HCT116 (cell line): Measurements from ENCODE around the gene TAGLN. TPM values are rescaled to one million over a fixed set of nuclear protein-coding genes. Genes with fewer than 3 reads are reported as not detected.

Experiments
- ATAC-seq: fragments of 200-7000 bp; cut with Tn5 transposase; 2 replicates; pipeline ENCODE4 v1.9.1; 2020; ENCODE audit warnings: mild to moderate bottlenecking, moderate library complexity
- BruUV-seq: library from RNA; stranded (reverse); fragments of 400-500 nt; replicated peaks from 2 replicates; lab custom pipeline; 2021; lab: Mats Ljungman, UMichigan
- CTCF ChIA-PET: fragments of 300-600 bp; sonication (Branson Sonifier 250); formaldehyde crosslinking; loops from one replicate; lab custom pipeline; 2021; ENCODE audit warnings: antibody characterized with exemption; lab: Charles Lee
- POLR2A ChIA-PET: fragments of 300-600, 350-600 bp; sonication (Branson Sonifier 250); formaldehyde crosslinking; loops from one replicate; lab custom pipeline; 2021; ENCODE audit warnings: antibody characterized with exemption; lab: Charles Lee
- RAD21 ChIA-PET, 2 experiments: fragments of 300-600 bp; sonication (Branson Sonifier 250); formaldehyde crosslinking; loops; one replicate each; lab custom pipeline; 2023; ENCODE audit warnings: low total read pairs in 2 of 2; ENCODE audit not compliant: uncharacterized antibody in 2 of 2, unreplicated experiment in 2 of 2, low non-redundant PET in 1 of 2; lab: Charles Lee
- DNase-seq: peaks from one replicate; pipeline ENCODE4 v3.0.0-alpha.2; 2010; ENCODE audit warnings: low read depth, low spot score
- H2AFZ ChIP-seq: fragments of 200-600 bp; shearing (Covaris generic), sonication (generic); 2 replicates; pipeline ENCODE4 v1.6.1; 2017; ENCODE audit warnings: low read depth, mixed run types, mixed read lengths, antibody characterized with exemption, low read length; ENCODE audit not compliant: poor library complexity, severe bottlenecking
- H3K27ac ChIP-seq: 2 replicates; pipeline ENCODE4 v1.5.1; 2012; ENCODE audit warnings: low read depth, low read length
- H3K27me3 ChIP-seq: fragments of 200-600 bp; sonication (generic); 2 replicates; pipeline ENCODE4 v1.6.1; 2016; ENCODE audit warnings: mixed run types, low read length, mixed read lengths; ENCODE audit not compliant: insufficient read depth
- H3K36me3 ChIP-seq, 2 experiments: fragments of 200-500 bp in 1 of 2; fragments of 200-600 bp in 1 of 2; sonication (Bioruptor generic) in 1 of 2; sonication (generic) in 1 of 2; 2 replicates each; pipeline versions ENCODE4 v1.5.1 to v1.6.1; 2014 to 2016; ENCODE audit warnings: low read length in 2 of 2, inconsistent platforms in 1 of 2, mixed read lengths in 1 of 2, mixed run types in 1 of 2; ENCODE audit not compliant: insufficient read depth in 2 of 2, control insufficient read depth in 1 of 2
- H3K4me1 ChIP-seq, 2 experiments: fragments of 200-600 bp in 1 of 2; sonication (generic) in 1 of 2; 2 replicates each; pipeline versions ENCODE4 v1.5.1 to v1.6.1; 2012 to 2017; ENCODE audit warnings: low read length in 2 of 2, inconsistent platforms in 1 of 2, mild to moderate bottlenecking in 1 of 2, mixed read lengths in 1 of 2, mixed run types in 1 of 2, moderate library complexity in 1 of 2; ENCODE audit not compliant: insufficient read depth in 2 of 2, control insufficient read depth in 1 of 2
- H3K4me2 ChIP-seq: fragments of 200-600 bp; sonication (generic); 2 replicates; pipeline ENCODE4 v1.6.1; 2017; ENCODE audit warnings: mixed run types, low read length, mixed read lengths
- H3K4me3 ChIP-seq, 2 experiments: fragments of 200-600 bp in 1 of 2; sonication (generic) in 1 of 2; replicated peaks in 1 of 2; 2 replicates each; pipeline ENCODE4 v1.5.1; 2011 to 2016; ENCODE audit warnings: low read length in 2 of 2, control low read depth in 1 of 2, low read depth in 1 of 2, mild to moderate bottlenecking in 1 of 2, mixed read lengths in 1 of 2, mixed run types in 1 of 2
- H3K79me2 ChIP-seq: fragments of 200-600 bp; sonication (generic); 2 replicates; pipeline ENCODE4 v1.6.1; 2017; ENCODE audit warnings: mild to moderate bottlenecking, mixed run types, low read length, moderate library complexity, mixed read lengths; ENCODE audit not compliant: insufficient read depth
- H3K9ac ChIP-seq: fragments of 200-600 bp; sonication (generic); 2 replicates; pipeline ENCODE4 v1.6.1; 2016; ENCODE audit warnings: low read length, mixed read lengths
- H3K9me2 ChIP-seq: fragments of 200-600 bp; sonication (generic), shearing (Covaris generic); 2 replicates; pipeline ENCODE4 v1.6.1; 2017; ENCODE audit warnings: mixed run types, mild to moderate bottlenecking, moderate library complexity; ENCODE audit not compliant: insufficient read depth
- H3K9me3 ChIP-seq, 2 experiments: fragments of 200-500 bp in 1 of 2; fragments of 200-600 bp in 1 of 2; sonication (Bioruptor generic) in 1 of 2; sonication (generic) in 1 of 2; 2 replicates each; pipeline ENCODE4 v1.6.1; 2014 to 2017; ENCODE audit warnings: low read length in 2 of 2, mixed read lengths in 2 of 2, inconsistent platforms in 1 of 2, low read depth in 1 of 2, mild to moderate bottlenecking in 1 of 2, mixed run types in 1 of 2, moderate library complexity in 1 of 2; ENCODE audit not compliant: control insufficient read depth in 1 of 2, insufficient read depth in 1 of 2
- H4K20me1 ChIP-seq: fragments of 200-600 bp; sonication (generic), shearing (Covaris generic); 2 replicates; pipeline ENCODE4 v1.6.1; 2017; ENCODE audit warnings: mixed run types, mild to moderate bottlenecking, moderate library complexity; ENCODE audit not compliant: insufficient read depth
- CBX3 ChIP-seq: IDR thresholded peaks from 2 replicates; pipeline ENCODE4 v1.6.1; 2012; ENCODE audit warnings: low read depth
- CEBPB ChIP-seq: IDR thresholded peaks from 2 replicates; pipeline ENCODE4 v1.6.1; 2012; ENCODE audit warnings: low read depth
- CTCF ChIP-seq, 3 experiments: fragments of 200-600 bp in 1 of 3; sonication (generic) in 1 of 3; IDR thresholded peaks in 2 of 3; conservative IDR thresholded peaks in 1 of 3; 2 replicates each; pipeline ENCODE4 v1.5.1; 2012 to 2017; ENCODE audit warnings: low read depth in 2 of 3, low read length in 2 of 3, antibody characterized with exemption in 1 of 3, borderline replicate concordance in 1 of 3, control low read depth in 1 of 3, mild to moderate bottlenecking in 1 of 3, mixed read lengths in 1 of 3, mixed run types in 1 of 3, moderate library complexity in 1 of 3; ENCODE audit not compliant: insufficient read depth in 1 of 3
- ELF1 ChIP-seq: IDR thresholded peaks from 2 replicates; pipeline ENCODE4 v1.6.1; 2012; ENCODE audit warnings: low read depth, borderline replicate concordance
- EZH2 ChIP-seq: fragments of 200-600 bp; sonication (generic); IDR thresholded peaks from 2 replicates; pipeline ENCODE4 v1.6.1; 2017; ENCODE audit warnings: antibody characterized with exemption, mixed run types
- EZH2phosphoT487 ChIP-seq: fragments of 200-600 bp; IDR thresholded peaks from 2 replicates; pipeline ENCODE4 v1.6.1; 2018; ENCODE audit warnings: antibody characterized with exemption, borderline replicate concordance
- FOSL1 ChIP-seq: IDR thresholded peaks from 2 replicates; pipeline ENCODE4 v1.6.1; 2012; ENCODE audit warnings: low read depth
- JUND ChIP-seq: IDR thresholded peaks from 2 replicates; pipeline ENCODE4 v1.6.1; 2012
- POLR2A ChIP-seq: IDR thresholded peaks from 2 replicates; pipeline ENCODE4 v1.7.0; 2011; ENCODE audit warnings: borderline replicate concordance; ENCODE audit not compliant: insufficient read depth, insufficient read length; ENCODE audit errors: extremely low read depth
- RAD21 ChIP-seq: IDR thresholded peaks from 2 replicates; pipeline ENCODE4 v1.6.1; 2012; ENCODE audit warnings: low read depth, mild to moderate bottlenecking
- REST ChIP-seq: IDR thresholded peaks from 2 replicates; pipeline ENCODE4 v1.6.1; 2012; ENCODE audit warnings: low read depth
- SIN3A ChIP-seq: IDR thresholded peaks from 2 replicates; pipeline ENCODE4 v1.6.1; 2012; ENCODE audit warnings: low read depth
- TCF7L2 ChIP-seq: IDR thresholded peaks from 2 replicates; pipeline ENCODE4 v1.7.0; 2011; ENCODE audit warnings: borderline replicate concordance, inconsistent platforms; ENCODE audit not compliant: insufficient read depth, insufficient read length; ENCODE audit errors: extremely low read depth
- YY1 ChIP-seq: IDR thresholded peaks from 2 replicates; pipeline ENCODE4 v1.6.1; 2011; ENCODE audit warnings: low read length, low read depth, moderate library complexity, mild to moderate bottlenecking; ENCODE audit not compliant: insufficient replicate concordance; ENCODE audit errors: extremely low read depth
- ZBTB33 ChIP-seq: IDR thresholded peaks from 2 replicates; pipeline ENCODE4 v1.6.1; 2011; ENCODE audit warnings: mild to moderate bottlenecking, low read length, moderate library complexity; ENCODE audit not compliant: insufficient replicate concordance; ENCODE audit errors: extremely low read depth
- ZFX ChIP-seq: fragments of 450-650 bp; IDR thresholded peaks from 2 replicates; pipeline ENCODE4 v1.6.1; 2017
- ZNF274 ChIP-seq: fragments of 200-500 bp; sonication (Bioruptor generic); IDR thresholded peaks from 2 replicates; pipeline ENCODE4 v1.6.1; 2014; ENCODE audit warnings: mild to moderate bottlenecking, low read depth, low read length, inconsistent platforms
- intact Hi-C: fragments of 100-400 bp; cut with micrococcal nuclease; formaldehyde crosslinking; loops from 2 replicates; pipeline ENCODE4 v1.10.0; 2022
- total RNA-seq: library from RNA; stranded (reverse); gene quantifications from one replicate; pipeline ENCODE4 v1.2.1, GENCODE V29; 2021; ENCODE audit not compliant: unreplicated experiment
- TF ChIP-seq, protein P1 (sequence below): IDR thresholded peaks from 2 replicates; pipeline ENCODE4 v1.6.1; 2012

The TAGLN gene
- total RNA-seq, 1 experiment from 2014 or later = 10.0 TPM

DNA sequence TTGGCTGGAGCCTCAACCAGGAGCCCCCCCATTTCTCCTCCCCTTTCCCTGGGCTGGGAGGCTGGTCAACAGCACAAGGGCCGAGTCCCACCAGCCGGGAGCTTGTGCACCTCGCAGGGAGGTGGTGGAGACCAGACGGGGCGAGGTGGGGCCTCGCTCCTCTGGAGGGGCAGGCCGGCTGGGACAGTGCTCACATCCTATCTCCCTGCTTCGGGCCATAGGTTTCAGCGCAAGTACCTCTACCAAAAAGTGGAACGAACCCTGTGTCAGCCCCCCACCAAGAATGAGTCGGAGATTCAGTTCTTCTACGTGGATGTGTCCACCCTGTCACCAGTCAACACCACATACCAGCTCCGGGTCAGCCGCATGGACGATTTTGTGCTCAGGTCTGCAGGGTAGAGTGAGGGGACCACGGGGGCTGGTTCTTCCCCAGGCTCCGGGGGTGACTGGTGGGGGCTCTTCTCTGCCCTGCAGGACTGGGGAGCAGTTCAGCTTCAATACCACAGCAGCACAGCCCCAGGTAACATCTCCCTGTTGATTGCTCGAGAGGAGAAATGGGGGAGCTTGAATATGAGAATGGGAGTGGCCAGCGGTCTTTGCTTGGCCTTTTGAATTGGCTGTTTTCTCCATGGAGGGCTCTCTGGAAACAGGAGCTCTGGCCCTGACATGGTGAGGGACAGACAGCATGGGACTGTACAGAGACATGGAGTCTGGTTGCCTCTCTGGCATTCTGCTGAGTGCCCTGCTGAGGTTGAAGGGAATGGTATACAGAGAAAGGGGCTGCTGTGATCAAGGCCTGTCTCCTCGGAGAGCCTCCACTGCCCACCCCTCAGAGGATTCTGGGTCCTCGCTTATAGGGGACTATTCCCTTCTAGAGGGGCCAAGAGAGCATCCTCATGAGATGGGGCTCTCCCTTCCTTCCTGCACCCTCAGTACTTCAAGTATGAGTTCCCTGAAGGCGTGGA is 17.3 kb upstream of the TAGLN start:
- H3K9me3 ChIP-seq = no peaks in the 10 kb centered on the region
- no peak overlapping the region for H3K27ac ChIP-seq
- no peak overlapping the region for H3K4me3 ChIP-seq
- intact Hi-C loops = loop anchor here (1.0 kb wide), 1 partner anchor 44 kb away; no protein-coding TSS in a partner anchor
- no peak overlapping the region for H3K4me2 ChIP-seq
- TF ChIP-seq SIN3A (no peak), CBX3 (no peak), YY1 (no peak), EZH2phosphoT487 (no peak), JUND (no peak), POLR2A (no peak), RAD21 (no peak), CTCF (IDR thresholded peaks at IDR 0.05 in 2 of 3, conservative IDR thresholded peaks at IDR 0.05 in 1 of 3; ENCODE audit: borderline replicate concordance in 1 of 3, insufficient read depth in 1 of 3, low read depth in 2 of 3, low read length in 2 of 3) (no peak; a peak in 1 of 6 replicates), REST (no peak), EZH2 (no peak), CEBPB (no peak), ELF1 (no peak), TCF7L2 (no peak), ZBTB33 (no peak), ZNF274 (no peak), FOSL1 (no peak), ZFX (no peak)
- TF ChIP-seq, protein P1, sequence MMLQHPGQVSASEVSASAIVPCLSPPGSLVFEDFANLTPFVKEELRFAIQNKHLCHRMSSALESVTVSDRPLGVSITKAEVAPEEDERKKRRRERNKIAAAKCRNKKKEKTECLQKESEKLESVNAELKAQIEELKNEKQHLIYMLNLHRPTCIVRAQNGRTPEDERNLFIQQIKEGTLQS = no peak
- H3K9ac ChIP-seq = no peak overlapping the region
- CTCF ChIA-PET = interaction anchor here (0.6 to 5.3 kb wide), 6 partner anchors 9 to 45 kb away, joined by 3 to 30 read pairs (median 5); partner anchors contain the start of gene PAFAH1B2
- DNase-seq (no peak), ATAC-seq (0 out of 2 replicates have a peak, but pooled peaks have one; percentile 0)
- no peak overlapping the region for H2AFZ ChIP-seq
- H3K36me3 ChIP-seq = no peaks in the 10 kb centered on the region; a peak in 2 of 4 replicates
- H3K9me2 ChIP-seq = no peaks in the 10 kb centered on the region
- no peaks in the 10 kb centered on the region for H4K20me1 ChIP-seq
- no peaks in the 10 kb centered on the region for H3K79me2 ChIP-seq
- peaks cover 24 to 36% of the 10 kb centered on the region in 2 experiments for H3K4me1 ChIP-seq
- BruUV-seq = no TSS peak
- H3K27me3 ChIP-seq = no peaks in the 10 kb centered on the region
- RAD21 ChIA-PET = interaction anchor here in 1 of 2 experiments (1.0 kb wide), 1 partner anchor 45 kb away, joined by 3 read pairs; no protein-coding TSS in a partner anchor
- POLR2A ChIA-PET = no interaction called here
